T-helper 17 cell (primary cell): ENCODE results near the gene JMJD4. TPM values are rescaled to one million over a fixed set of nuclear protein-coding genes. Genes with fewer than 3 reads are reported as not detected.

Experiments
- ATAC-seq: fragments of 150-1000 bp; cut with Tn5 transposase; 2 replicates; pipeline ENCODE4 v1.10.0; 2021; ENCODE audit warnings: mild to moderate bottlenecking, moderate library complexity
- DNase-seq, 3 donors: peaks; one replicate each; pipeline versions ENCODE4 v3.0.0 to v3.0.0-alpha.2; 2020 to 2021
- H3K9me3 ChIP-seq: one replicate; pipeline ENCODE4 v1.7.0; 2013; ENCODE audit warnings: low read length, mild to moderate bottlenecking; ENCODE audit not compliant: control insufficient read depth, poor library complexity, severe bottlenecking
- H3K27ac Mint-ChIP-seq: one replicate; pipeline ENCODE4 v1.8.0; 2022; ENCODE audit warnings: mild to moderate bottlenecking, moderate library complexity, mixed read lengths
- H3K27me3 Mint-ChIP-seq: one replicate; pipeline ENCODE4 v1.8.0; 2022; ENCODE audit warnings: mixed read lengths
- H3K36me3 Mint-ChIP-seq: one replicate; pipeline ENCODE4 v1.8.0; 2022; ENCODE audit warnings: low read depth, mixed read lengths
- H3K4me1 Mint-ChIP-seq: one replicate; pipeline ENCODE4 v1.8.0; 2022; ENCODE audit warnings: mild to moderate bottlenecking, mixed read lengths
- H3K4me3 Mint-ChIP-seq: one replicate; pipeline ENCODE4 v1.8.0; 2022; ENCODE audit warnings: mild to moderate bottlenecking, moderate library complexity, mixed read lengths
- total RNA-seq, 4 donors: library from RNA in 2 of 4; stranded (reverse) in 2 of 4; gene quantifications; one replicate each; pipeline ENCODE4 v1.2.3 and lab custom pipeline; 2022 to 2026

The JMJD4 gene
- total RNA-seq, 2 donors from 2014 or later, result 6.8 to 11.2 TPM

DNA sequence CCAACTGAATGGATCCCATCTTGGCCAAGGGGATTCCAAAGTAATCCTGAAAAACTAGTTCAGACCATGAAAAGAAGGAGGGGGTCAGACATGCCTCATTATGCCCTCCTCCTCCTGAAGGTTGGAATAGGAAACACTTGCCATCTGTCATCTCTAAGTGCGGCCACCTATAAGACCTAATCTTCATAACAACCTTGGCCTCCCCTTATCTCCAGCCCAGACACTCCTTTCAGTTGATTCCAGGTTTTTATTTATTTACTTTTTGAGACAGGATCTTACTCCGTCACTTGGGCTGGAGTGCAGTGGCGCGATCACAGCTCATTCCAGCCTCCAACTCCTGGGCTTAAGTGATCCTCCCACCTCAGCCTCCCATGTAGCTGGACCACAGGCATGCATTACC lies 19.9 kb upstream of the JMJD4 start:
- ATAC-seq, result no peak

GRCh38 chr1:227753999-227754711 lies 19.1 kb upstream of the JMJD4 start:
- no peaks in the 10 kb centered on the region for H3K9me3 ChIP-seq
- Mint-ChIP-seq H3K27ac (peak overlapping the region; percentile 77), H3K4me1 (peaks cover 19% of the 10 kb centered on the region), H3K27me3 (no peaks in the 10 kb centered on the region), H3K36me3 (peaks cover 6% of the 10 kb centered on the region), H3K4me3 (no peak overlapping the region)
- DNase-seq, result no peak
- no peak for ATAC-seq

More for the DNA sequence above, 19.9 kb upstream of the JMJD4 start:
- no peaks in the 10 kb centered on the region for H3K27me3 Mint-ChIP-seq
- H3K36me3 Mint-ChIP-seq, result peaks cover 2% of the 10 kb centered on the region
- no peak overlapping the region for H3K4me3 Mint-ChIP-seq
- H3K27ac Mint-ChIP-seq, result peak overlapping the region; percentile 77
- no peak for DNase-seq
- no peaks in the 10 kb centered on the region for H3K9me3 ChIP-seq
- H3K4me1 Mint-ChIP-seq, result peaks cover 13% of the 10 kb centered on the region

DNA sequence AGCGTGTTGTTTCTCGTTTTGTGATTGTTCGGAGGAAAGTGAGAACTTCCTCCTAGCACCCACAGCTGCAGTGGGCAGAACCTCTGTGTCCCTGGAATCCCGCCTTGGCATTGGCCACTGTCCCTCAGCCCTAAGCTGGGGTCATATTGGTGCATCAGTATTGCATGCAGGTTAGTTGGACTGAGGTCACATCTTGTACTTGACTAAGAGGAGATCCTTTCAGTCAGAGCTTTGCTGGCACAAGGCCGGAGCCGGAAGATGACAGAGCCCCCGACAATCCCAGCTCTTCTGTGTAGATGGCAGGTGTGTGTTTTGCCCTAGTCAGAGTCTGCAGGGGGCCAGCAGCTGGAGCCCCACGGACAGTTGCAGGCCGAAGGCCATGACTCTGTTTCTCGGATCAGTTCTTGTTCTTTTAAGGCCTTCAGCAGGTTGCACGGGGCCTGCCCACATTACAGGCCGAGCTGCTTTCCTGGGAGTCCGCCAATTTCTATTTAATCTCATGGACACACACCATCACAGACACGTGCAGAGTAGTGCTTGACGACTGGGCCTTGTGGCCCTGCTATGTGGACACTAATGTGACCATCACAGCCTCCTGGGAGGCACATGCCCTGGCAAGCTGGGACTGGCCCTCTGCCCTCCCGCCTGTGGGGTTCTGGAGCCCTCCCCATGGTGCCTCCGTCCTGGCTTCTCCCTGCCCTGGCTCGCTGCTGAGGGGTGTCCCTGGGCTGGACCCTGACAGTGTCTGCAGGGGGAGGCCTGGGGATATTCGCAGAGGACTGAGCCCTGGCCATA lies 15.0 kb upstream of the JMJD4 start:
- peaks cover 6% of the 10 kb centered on the region for H3K36me3 Mint-ChIP-seq
- H3K27ac Mint-ChIP-seq, result peak overlapping the region; percentile 94
- no peaks in the 10 kb centered on the region for H3K9me3 ChIP-seq
- ATAC-seq (no peak), DNase-seq (no peak)
- peaks cover 33% of the 10 kb centered on the region for H3K4me1 Mint-ChIP-seq
- H3K4me3 Mint-ChIP-seq, result peak overlapping the region; percentile 88
- no peaks in the 10 kb centered on the region for H3K27me3 Mint-ChIP-seq

- no peaks in the 10 kb centered on the region for H3K9me3 ChIP-seq
- H3K4me3 Mint-ChIP-seq, result peak overlapping the region; percentile 88
- ATAC-seq (no peak), DNase-seq (no peak)
- peaks cover 6% of the 10 kb centered on the region for H3K36me3 Mint-ChIP-seq
- no peaks in the 10 kb centered on the region for H3K27me3 Mint-ChIP-seq
- H3K4me1 Mint-ChIP-seq, result peaks cover 35% of the 10 kb centered on the region
- H3K27ac Mint-ChIP-seq, result peak overlapping the region; percentile 94
Measured at GRCh38 chr1:227749225-227749624, 14.1 kb upstream of the JMJD4 start.

DNA sequence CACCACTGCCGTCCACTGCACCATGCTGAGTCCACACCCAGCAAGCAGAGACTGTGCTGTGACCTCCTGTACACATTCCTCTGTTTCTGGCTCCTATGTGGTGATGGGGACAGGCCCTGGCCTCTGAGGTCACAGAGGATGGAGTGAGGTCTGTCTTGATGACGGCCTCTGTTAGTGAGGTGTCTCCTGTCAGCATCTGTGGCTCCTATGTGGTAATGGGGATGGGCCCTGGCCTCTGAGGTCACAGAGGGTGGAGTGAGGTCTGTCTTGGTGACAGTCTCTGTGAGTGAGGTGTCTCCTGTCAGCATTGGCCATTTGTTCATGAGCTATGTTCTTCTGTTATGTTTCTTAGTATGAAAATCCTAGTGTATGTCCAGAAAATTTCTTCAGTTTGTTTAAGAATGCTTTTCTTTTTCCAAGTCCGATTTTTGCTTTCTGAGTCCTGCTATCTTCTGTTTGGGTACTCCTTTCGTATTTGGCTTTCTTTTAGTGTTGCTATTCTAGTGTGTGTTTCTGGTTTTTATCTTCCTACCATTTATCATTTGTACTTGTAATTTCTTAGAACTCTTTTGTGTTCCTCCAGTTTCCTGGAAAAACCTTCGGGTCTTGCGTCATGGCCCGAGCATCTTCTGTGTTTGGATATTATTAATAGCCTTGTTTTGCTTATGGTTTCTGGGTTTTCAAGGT lies 13.5 kb upstream of the JMJD4 start:
- H3K9me3 ChIP-seq, result no peaks in the 10 kb centered on the region
- peak; percentile 99 for ATAC-seq
- peak overlapping the region; percentile 88 for H3K4me3 Mint-ChIP-seq
- no peaks in the 10 kb centered on the region for H3K27me3 Mint-ChIP-seq
- DNase-seq, result no peak
- H3K36me3 Mint-ChIP-seq, result peaks cover 6% of the 10 kb centered on the region
- peaks cover 40% of the 10 kb centered on the region for H3K4me1 Mint-ChIP-seq
- H3K27ac Mint-ChIP-seq, result peak overlapping the region; percentile 94

DNA sequence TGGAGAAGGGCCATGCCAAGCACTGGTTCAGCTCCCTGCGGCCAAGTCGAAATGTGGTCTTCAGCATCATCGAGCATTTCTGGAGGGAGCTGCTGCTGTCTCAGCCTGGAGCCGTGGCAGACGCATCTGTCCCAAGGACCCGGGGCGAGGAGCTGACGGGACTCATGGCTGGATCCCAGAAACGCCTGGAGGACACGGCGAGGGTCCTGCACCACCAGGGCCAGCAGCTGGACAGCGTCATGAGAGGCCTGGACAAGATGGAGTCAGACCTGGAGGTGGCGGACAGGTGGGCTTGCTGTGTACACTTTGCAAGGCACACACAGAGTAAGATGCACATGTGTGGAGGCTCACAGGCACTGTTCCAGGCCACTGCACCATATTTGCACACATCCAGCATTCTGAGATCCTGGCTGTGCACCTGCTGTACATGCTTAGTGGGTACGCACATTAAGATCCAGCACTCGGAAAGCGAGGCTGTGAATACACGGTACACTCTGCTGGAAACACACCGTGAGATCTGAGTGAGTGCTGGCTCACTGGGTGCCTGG lies 12.9 kb upstream of the JMJD4 start:
- Mint-ChIP-seq H3K4me1 (peaks cover 40% of the 10 kb centered on the region), H3K27ac (peak overlapping the region; percentile 94), H3K27me3 (no peaks in the 10 kb centered on the region), H3K36me3 (peaks cover 6% of the 10 kb centered on the region), H3K4me3 (peak overlapping the region; percentile 88)
- ATAC-seq (no peak), DNase-seq (no peak)
- no peaks in the 10 kb centered on the region for H3K9me3 ChIP-seq

DNA sequence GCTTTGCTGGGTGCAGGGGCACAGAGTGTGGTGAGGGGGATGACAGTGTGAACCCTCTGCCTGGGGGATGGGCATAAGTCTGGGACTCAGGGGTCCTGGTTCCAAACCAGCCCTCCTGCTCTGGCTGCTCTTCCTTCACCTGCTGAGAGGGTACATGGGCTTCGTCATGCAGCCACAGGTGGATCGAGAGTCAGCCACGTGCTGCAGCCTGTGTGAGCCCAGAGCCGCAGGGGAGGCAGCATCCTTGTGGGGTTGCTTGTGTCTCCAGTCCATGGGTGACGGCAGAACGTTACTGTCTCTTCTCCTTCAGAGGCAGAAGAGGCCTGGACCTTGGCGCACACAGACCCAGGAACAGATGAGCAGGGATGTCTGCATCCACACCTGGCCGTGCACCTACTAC lies 12.3 kb upstream of the JMJD4 start:
- peak overlapping the region; percentile 94 for H3K27ac Mint-ChIP-seq
- peaks cover 6% of the 10 kb centered on the region for H3K36me3 Mint-ChIP-seq
- no peaks in the 10 kb centered on the region for H3K27me3 Mint-ChIP-seq
- peaks cover 45% of the 10 kb centered on the region for H3K4me1 Mint-ChIP-seq
- DNase-seq (no peak), ATAC-seq (no peak)
- H3K9me3 ChIP-seq, result no peaks in the 10 kb centered on the region
- no peak overlapping the region for H3K4me3 Mint-ChIP-seq

DNA sequence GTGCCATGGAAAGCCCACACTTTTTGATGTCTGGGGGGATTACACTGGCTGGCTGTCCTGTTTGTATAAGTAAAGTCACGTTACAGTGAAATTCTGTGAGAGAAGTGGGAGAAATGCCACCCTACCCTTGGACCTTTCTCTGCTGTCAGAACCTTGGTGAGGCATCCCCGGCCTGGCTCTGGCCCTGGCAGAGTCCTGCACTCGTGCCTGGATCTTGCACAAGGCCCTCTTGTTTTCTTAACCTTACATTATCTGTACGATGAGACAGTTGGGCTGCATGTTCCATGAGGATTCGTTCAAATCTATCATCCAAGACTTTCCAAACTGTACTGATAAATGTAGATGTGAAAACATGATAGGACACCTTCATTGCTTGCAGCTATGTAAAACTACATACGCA lies 11.6 kb upstream of the JMJD4 start:
- Mint-ChIP-seq H3K4me1 (peaks cover 46% of the 10 kb centered on the region), H3K4me3 (no peak overlapping the region), H3K27me3 (no peaks in the 10 kb centered on the region), H3K27ac (peak overlapping the region; percentile 94), H3K36me3 (peaks cover 6% of the 10 kb centered on the region)
- ATAC-seq, result no peak
- no peaks in the 10 kb centered on the region for H3K9me3 ChIP-seq
- no peak for DNase-seq

DNA sequence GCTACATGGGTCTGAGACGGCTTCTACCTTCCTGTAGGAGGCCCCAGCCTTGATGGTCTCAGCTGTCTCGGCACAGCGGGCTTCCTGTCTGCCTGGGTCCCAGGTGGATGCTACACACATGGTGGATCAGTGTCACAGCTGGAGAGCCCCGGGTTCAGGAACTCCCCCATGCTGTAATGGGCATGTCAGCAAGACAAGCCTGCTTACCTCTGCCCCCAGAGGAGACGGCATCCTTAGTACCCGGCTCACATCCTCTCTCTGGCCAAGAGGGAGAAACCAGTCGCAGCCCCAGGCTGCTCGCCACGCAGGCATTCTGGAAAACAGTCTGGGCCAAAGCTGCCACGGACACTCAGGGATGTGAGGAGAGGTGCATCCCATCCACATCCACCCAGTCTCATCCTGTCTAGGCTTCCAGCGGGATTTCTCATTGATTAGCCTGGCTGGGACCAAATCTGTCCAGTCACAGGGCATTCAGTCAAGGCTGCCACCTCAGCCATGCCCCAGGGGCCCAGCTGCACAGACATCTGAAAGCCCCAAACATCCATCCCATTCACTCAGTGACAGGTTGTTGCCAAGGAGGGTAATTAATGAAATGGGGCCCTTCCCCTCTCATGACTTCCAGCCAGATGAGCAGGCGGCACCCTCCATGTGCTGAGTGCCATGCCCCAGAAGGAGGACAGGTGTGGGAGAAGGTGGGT lies 10.6 kb upstream of the JMJD4 start:
- H3K27me3 Mint-ChIP-seq, result no peaks in the 10 kb centered on the region
- H3K36me3 Mint-ChIP-seq, result peaks cover 3% of the 10 kb centered on the region
- no peak for DNase-seq
- peak overlapping the region; percentile 94 for H3K27ac Mint-ChIP-seq
- no peaks in the 10 kb centered on the region for H3K9me3 ChIP-seq
- no peak overlapping the region for H3K4me3 Mint-ChIP-seq
- H3K4me1 Mint-ChIP-seq, result peaks cover 49% of the 10 kb centered on the region
- no peak for ATAC-seq

GRCh38 chr1:227744668-227745067 lies 9.6 kb upstream of the JMJD4 start:
- ATAC-seq, result no peak
- H3K9me3 ChIP-seq, result no peaks in the 10 kb centered on the region
- peaks cover 3% of the 10 kb centered on the region for H3K36me3 Mint-ChIP-seq
- no peaks in the 10 kb centered on the region for H3K27me3 Mint-ChIP-seq
- H3K4me3 Mint-ChIP-seq, result no peak overlapping the region
- no peak for DNase-seq
- H3K4me1 Mint-ChIP-seq, result peaks cover 56% of the 10 kb centered on the region
- H3K27ac Mint-ChIP-seq, result peak overlapping the region; percentile 82

GRCh38 chr1:227742738-227743715 lies 7.9 kb upstream of the JMJD4 start:
- Mint-ChIP-seq H3K36me3 (no peaks in the 10 kb centered on the region), H3K27ac (peak overlapping the region; percentile 6), H3K27me3 (no peaks in the 10 kb centered on the region), H3K4me3 (no peak overlapping the region), H3K4me1 (peaks cover 53% of the 10 kb centered on the region)
- no peak for DNase-seq
- H3K9me3 ChIP-seq, result no peaks in the 10 kb centered on the region
- ATAC-seq, result no peak
